Vagina (tissue), 2 donors: ENCODE measurements around the gene METTL16.

Source experiments
- CTCF ChIP-seq, 3 experiments: fragments of 450-650 bp in 2 of 3; fragments of 200-600 bp in 1 of 3; sonication (generic) in 1 of 3; IDR thresholded peaks; one replicate each; pipeline ENCODE4 v1.5.1; 2017 to 2019; ENCODE audit warnings: antibody characterized with exemption in 3 of 3, mild to moderate bottlenecking in 2 of 3, moderate library complexity in 2 of 3
- POLR2A ChIP-seq, 2 donors: fragments of 450-650 bp; IDR thresholded peaks; one replicate each; pipeline ENCODE4 v1.6.1; 2017; ENCODE audit warnings: antibody characterized with exemption in 2 of 2, mild to moderate bottlenecking in 2 of 2, moderate library complexity in 2 of 2
- POLR2AphosphoS5 ChIP-seq, 2 donors: sonication (generic); formaldehyde crosslinking; IDR thresholded peaks; one replicate each; pipeline ENCODE4 v1.9.0; 2017; ENCODE audit warnings: antibody characterized with exemption in 2 of 2, mild to moderate bottlenecking in 2 of 2, low read depth in 1 of 2; ENCODE audit not compliant: insufficient read depth in 1 of 2

GRCh38 chr17:2392252-2393173, 119.2 kb downstream of the METTL16 start:
- TF ChIP-seq POLR2A (IDR thresholded peaks at IDR 0.05) = peak in 1 of 2 donors; percentile 46
- no peak for TF ChIP-seq CTCF (IDR thresholded peaks at IDR 0.05)
- TF ChIP-seq POLR2AphosphoS5 (IDR thresholded peaks at IDR 0.05; ENCODE audit: insufficient read depth in 1 of 2, low read depth in 1 of 2) = peak in 1 of 2 donors; percentile 72
